ENCODE data around the gene REV3L. TPM values are rescaled to one million over a fixed set of nuclear protein-coding genes. Genes with fewer than 3 reads are reported as not detected.

REV3L gene
- total and polyA plus RNA-seq, 7 experiments from 2014 or later = 8.6 to 31.8 (median 19.9) TPM

GRCh38 chr6:111524252-111524651, 41.2 kb upstream of the REV3L start:
- intact Hi-C loops (cut with micrococcal nuclease) = no loop called here
- no peaks in the 10 kb centered on the region for H3K36me3 ChIP-seq (ENCODE audit: control insufficient read depth in 2 of 3, insufficient read depth in 3 of 3, low read length in 3 of 3)
- no peak overlapping the region for H3K4me3 ChIP-seq (ENCODE audit: low read length)
- H3K27ac ChIP-seq (ENCODE audit: low read depth, low read length) = no peak overlapping the region
- Mint-ChIP-seq H3K27ac (no peak overlapping the region), H3K4me1 (peaks cover 7 to 26% (median 20%) of the 10 kb centered on the region in 7 donors), H3K36me3 (peaks cover 0 to 11% (median 9%) of the 10 kb centered on the region in 5 donors), H3K9me3 (peaks cover 0 to 4% (median 0%) of the 10 kb centered on the region in 11 donors), H3K4me3 (no peak overlapping the region), H3K27me3 (no peaks in the 10 kb centered on the region)
- no peaks in the 10 kb centered on the region for H3K9me3 ChIP-seq (ENCODE audit: control insufficient read depth in 2 of 3, low read length in 3 of 3)
- ATAC-seq (no peak), DNase-seq (no peak)
- H3K4me1 ChIP-seq (ENCODE audit: control insufficient read depth in 2 of 2, insufficient read depth in 2 of 2, low read length in 2 of 2) = no peaks in the 10 kb centered on the region
- CTCF ChIA-PET = no interaction called here
- POLR2A ChIA-PET = no interaction called here
- H3K27me3 ChIP-seq (ENCODE audit: control insufficient read depth in 2 of 2, insufficient read depth in 2 of 2, low read length in 2 of 2) = no peaks in the 10 kb centered on the region

GRCh38 chr6:111523484-111524167, 40.6 kb upstream of the REV3L start:
- H3K27me3 ChIP-seq (ENCODE audit: control insufficient read depth in 2 of 2, insufficient read depth in 2 of 2, low read length in 2 of 2) = no peaks in the 10 kb centered on the region
- Mint-ChIP-seq H3K36me3 (peaks cover 0 to 7% (median 5%) of the 10 kb centered on the region in 5 donors), H3K9me3 (peaks cover 0 to 3% (median 0%) of the 10 kb centered on the region in 11 donors), H3K4me1 (peaks cover 4 to 25% (median 18%) of the 10 kb centered on the region in 7 donors), H3K27me3 (no peaks in the 10 kb centered on the region), H3K4me3 (no peak overlapping the region), H3K27ac (peak overlapping the region in 1 of 9 donors; percentile 21)
- H3K4me3 ChIP-seq (ENCODE audit: low read length) = no peak overlapping the region
- no peak overlapping the region for H3K27ac ChIP-seq (ENCODE audit: low read depth, low read length)
- DNase-seq (no peak), ATAC-seq (no peak)
- H3K4me1 ChIP-seq (ENCODE audit: control insufficient read depth in 2 of 2, insufficient read depth in 2 of 2, low read length in 2 of 2) = no peaks in the 10 kb centered on the region
- intact Hi-C loops (cut with micrococcal nuclease) = loop anchor here in 1 of 2 donors (2.0 kb wide), 1 partner anchor 43 kb away; no protein-coding TSS in a partner anchor
- H3K36me3 ChIP-seq (ENCODE audit: control insufficient read depth in 2 of 3, insufficient read depth in 3 of 3, low read length in 3 of 3) = no peaks in the 10 kb centered on the region
- ChIA-PET POLR2A (no interaction called here), CTCF (no interaction called here)
- H3K9me3 ChIP-seq (ENCODE audit: control insufficient read depth in 2 of 3, low read length in 3 of 3) = no peaks in the 10 kb centered on the region

- no peaks in the 10 kb centered on the region for H3K27me3 Mint-ChIP-seq
- DNase-seq = peak in 2 of 9 donors; percentile 10 to 23
- POLR2A ChIA-PET = no interaction called here
Measured at GRCh38 chr6:111522393-111523020, 39.5 kb upstream of the REV3L start.

GRCh38 chr6:111521497-111522270, 38.7 kb upstream of the REV3L start:
- H3K4me1 Mint-ChIP-seq = peaks cover 3 to 27% (median 17%) of the 10 kb centered on the region in 7 donors
- peaks cover 0 to 3% (median 0%) of the 10 kb centered on the region in 11 donors for H3K9me3 Mint-ChIP-seq
- H3K36me3 Mint-ChIP-seq = peaks cover 0 to 6% (median 5%) of the 10 kb centered on the region in 5 donors
- no peak for ATAC-seq
- intact Hi-C loops (cut with micrococcal nuclease) = loop anchor here in 1 of 2 donors (1.0 to 2.0 kb wide), 2 partner anchors 7 to 45 kb away; no protein-coding TSS in a partner anchor
- Histone ChIP-seq H3K4me1 (ENCODE audit: control insufficient read depth in 2 of 2, insufficient read depth in 2 of 2, low read length in 2 of 2) (no peaks in the 10 kb centered on the region), H3K9me3 (ENCODE audit: control insufficient read depth in 2 of 3, low read length in 3 of 3) (no peaks in the 10 kb centered on the region), H3K36me3 (ENCODE audit: control insufficient read depth in 2 of 3, insufficient read depth in 3 of 3, low read length in 3 of 3) (no peaks in the 10 kb centered on the region), H3K27ac (ENCODE audit: low read depth, low read length) (no peak overlapping the region), H3K4me3 (ENCODE audit: low read length) (no peak overlapping the region), H3K27me3 (ENCODE audit: control insufficient read depth in 2 of 2, insufficient read depth in 2 of 2, low read length in 2 of 2) (no peaks in the 10 kb centered on the region)
- POLR2A ChIA-PET = no interaction called here
- H3K27me3 Mint-ChIP-seq = no peaks in the 10 kb centered on the region
- CTCF ChIA-PET = no interaction called here
- H3K27ac Mint-ChIP-seq = peak overlapping the region in 1 of 9 donors; percentile 8
- H3K4me3 Mint-ChIP-seq = no peak overlapping the region
- no peak for DNase-seq

More at GRCh38 chr6:111522393-111523020, 39.5 kb upstream of the REV3L start:
- ATAC-seq = peak; percentile 70
- CTCF ChIA-PET = no interaction called here
- peak overlapping the region in 4 of 9 donors; percentile 14 to 66 (median 52) for H3K27ac Mint-ChIP-seq
- intact Hi-C loops (cut with micrococcal nuclease) = loop anchor here in 1 of 2 donors (1.0 to 2.0 kb wide), 2 partner anchors 8 to 44 kb away; no protein-coding TSS in a partner anchor
- peaks cover 0 to 3% (median 0%) of the 10 kb centered on the region in 11 donors for H3K9me3 Mint-ChIP-seq
- peaks cover 0 to 6% (median 5%) of the 10 kb centered on the region in 5 donors for H3K36me3 Mint-ChIP-seq
- Histone ChIP-seq H3K27ac (ENCODE audit: low read depth, low read length) (no peak overlapping the region), H3K36me3 (ENCODE audit: control insufficient read depth in 2 of 3, insufficient read depth in 3 of 3, low read length in 3 of 3) (no peaks in the 10 kb centered on the region), H3K27me3 (ENCODE audit: control insufficient read depth in 2 of 2, insufficient read depth in 2 of 2, low read length in 2 of 2) (no peaks in the 10 kb centered on the region), H3K9me3 (ENCODE audit: control insufficient read depth in 2 of 3, low read length in 3 of 3) (no peaks in the 10 kb centered on the region), H3K4me3 (ENCODE audit: low read length) (no peak overlapping the region), H3K4me1 (ENCODE audit: control insufficient read depth in 2 of 2, insufficient read depth in 2 of 2, low read length in 2 of 2) (no peaks in the 10 kb centered on the region)
- H3K4me3 Mint-ChIP-seq = peak overlapping the region in 5 of 10 donors; percentile 1 to 51 (median 17)
- peaks cover 3 to 27% (median 18%) of the 10 kb centered on the region in 7 donors for H3K4me1 Mint-ChIP-seq

GRCh38 chr6:111520524-111520923, 37.5 kb upstream of the REV3L start:
- Histone ChIP-seq H3K27ac (ENCODE audit: low read depth, low read length) (no peak overlapping the region), H3K9me3 (ENCODE audit: control insufficient read depth in 2 of 3, low read length in 3 of 3) (no peaks in the 10 kb centered on the region), H3K4me1 (ENCODE audit: control insufficient read depth in 2 of 2, insufficient read depth in 2 of 2, low read length in 2 of 2) (no peaks in the 10 kb centered on the region), H3K36me3 (ENCODE audit: control insufficient read depth in 2 of 3, insufficient read depth in 3 of 3, low read length in 3 of 3) (no peaks in the 10 kb centered on the region), H3K4me3 (ENCODE audit: low read length) (no peak overlapping the region), H3K27me3 (ENCODE audit: control insufficient read depth in 2 of 2, insufficient read depth in 2 of 2, low read length in 2 of 2) (no peaks in the 10 kb centered on the region)
- H3K4me1 Mint-ChIP-seq = peaks cover 3 to 27% (median 17%) of the 10 kb centered on the region in 7 donors
- peaks cover 0 to 3% (median 0%) of the 10 kb centered on the region in 11 donors for H3K9me3 Mint-ChIP-seq
- no peak overlapping the region for H3K4me3 Mint-ChIP-seq
- no peaks in the 10 kb centered on the region for H3K27me3 Mint-ChIP-seq
- intact Hi-C loops (cut with micrococcal nuclease) = no loop called here
- DNase-seq (no peak), ATAC-seq (no peak)
- H3K36me3 Mint-ChIP-seq = peaks cover 0 to 6% (median 5%) of the 10 kb centered on the region in 5 donors
- no peak overlapping the region for H3K27ac Mint-ChIP-seq
- POLR2A ChIA-PET = no interaction called here
- CTCF ChIA-PET = no interaction called here

- Mint-ChIP-seq H3K4me1 (peaks cover 3 to 16% (median 12%) of the 10 kb centered on the region in 7 donors), H3K27ac (peak overlapping the region in 1 of 9 donors; percentile 0), H3K9me3 (peaks cover 0 to 3% (median 0%) of the 10 kb centered on the region in 11 donors), H3K36me3 (peaks cover 0 to 6% (median 5%) of the 10 kb centered on the region in 5 donors), H3K27me3 (no peaks in the 10 kb centered on the region), H3K4me3 (no peak overlapping the region)
- DNase-seq (no peak), ATAC-seq (no peak)
- H3K27me3 ChIP-seq (ENCODE audit: control insufficient read depth in 2 of 2, insufficient read depth in 2 of 2, low read length in 2 of 2) = no peaks in the 10 kb centered on the region
- H3K9me3 ChIP-seq (ENCODE audit: control insufficient read depth in 2 of 3, low read length in 3 of 3) = no peaks in the 10 kb centered on the region
- intact Hi-C loops (cut with micrococcal nuclease) = no loop called here
- ChIA-PET CTCF (no interaction called here), POLR2A (no interaction called here)
- H3K27ac ChIP-seq (ENCODE audit: low read depth, low read length) = no peak overlapping the region
- H3K4me3 ChIP-seq (ENCODE audit: low read length) = no peak overlapping the region
- no peaks in the 10 kb centered on the region for H3K36me3 ChIP-seq (ENCODE audit: control insufficient read depth in 2 of 3, insufficient read depth in 3 of 3, low read length in 3 of 3)
- H3K4me1 ChIP-seq (ENCODE audit: control insufficient read depth in 2 of 2, insufficient read depth in 2 of 2, low read length in 2 of 2) = no peaks in the 10 kb centered on the region
Measured at GRCh38 chr6:111517965-111518364, 34.9 kb upstream of the REV3L start.
